ENCODE data around the gene C15orf62.

DNA sequence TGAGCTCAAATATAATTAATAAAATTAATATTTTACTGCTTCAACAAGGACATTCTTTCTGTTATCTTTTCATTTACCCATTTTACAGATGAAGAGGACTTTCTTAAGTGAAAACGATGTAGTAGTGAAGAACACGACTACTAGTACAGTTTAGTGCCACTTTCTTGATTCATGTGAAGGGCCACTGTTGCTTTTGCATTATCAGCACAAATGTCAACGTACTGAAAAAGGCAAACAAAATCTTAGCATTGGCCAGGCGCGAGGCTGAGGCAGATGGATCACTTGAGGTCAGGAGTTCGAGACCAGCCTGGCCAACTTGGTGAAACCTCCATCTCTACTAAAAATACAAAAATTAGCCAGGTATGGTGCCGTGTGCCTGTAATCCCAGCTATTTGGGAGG, 49.3 kb downstream of the C15orf62 start:
- TF ChIP-seq CTCF (conservative IDR thresholded peaks at IDR 0.05 in 1 of 2, IDR thresholded peaks at IDR 0.05 in 1 of 2; ENCODE audit: low read depth in 1 of 2, low read length in 2 of 2) = no peak
- no peak for TF ChIP-seq EZH2 (IDR thresholded peaks at IDR 0.05; ENCODE audit: low read length, missing control alignments)

Data from fibroblast of lung (primary cell).